MM.1S (cell line): ENCODE data around the gene TRAPPC12.

Experiments
- CTCF ChIP-seq: fragments of 300-600 bp; sonication (generic); IDR thresholded peaks from 2 replicates; pipeline ENCODE4 v1.5.1; 2016; ENCODE audit warnings: antibody characterized with exemption, low read length, mixed read lengths
- EZH2 ChIP-seq: fragments of 300-600 bp; sonication (generic); optimal IDR thresholded peaks from 2 replicates; pipeline ENCODE3; 2017; ENCODE audit warnings: low read depth, mild to moderate bottlenecking, antibody characterized with exemption, low read length, mixed read lengths

GRCh38 chr2:3334392-3335345 is 44.8 kb upstream of the TRAPPC12 start:
- TF ChIP-seq EZH2 (no peak), CTCF (no peak)
